Measurements from ENCODE around the gene GRK7.

Gene GRK7

DNA sequence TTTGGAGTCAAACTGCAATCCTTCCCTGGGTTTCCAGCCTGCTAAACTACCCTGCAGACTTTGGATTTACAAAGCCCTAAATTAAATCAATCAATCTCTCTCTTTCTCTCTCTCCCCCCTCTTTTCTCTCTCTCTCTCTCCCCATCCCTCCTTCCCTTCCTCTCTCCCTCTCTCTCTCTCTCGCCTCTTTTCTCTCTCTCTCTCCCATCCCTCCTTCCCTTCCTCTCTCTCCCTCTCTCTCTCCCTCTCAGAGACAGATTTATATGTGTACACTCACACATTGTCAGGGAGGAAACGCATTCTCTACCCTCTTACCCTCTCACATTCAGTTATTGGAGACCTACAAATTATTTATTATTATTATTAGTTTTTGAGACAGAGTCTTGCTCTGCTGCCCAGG lies 47.0 kb downstream of the GRK7 start:
- DNase-seq (ENCODE audit: insufficient read length, low spot score), result no peak
- no peak for FAIRE-seq
- TF ChIP-seq TAF1 (IDR thresholded peaks at IDR 0.05; ENCODE audit: low read depth, low read length) (no peak), POU2F2 (IDR thresholded peaks at IDR 0.05; ENCODE audit: low read depth, low read length) (no peak), SPI1 (IDR thresholded peaks at IDR 0.05; ENCODE audit: low read depth, low read length) (no peak), POLR2A (IDR thresholded peaks at IDR 0.05; ENCODE audit: low read depth, low read length) (no peak), POLR2AphosphoS5 (IDR thresholded peaks at IDR 0.05; ENCODE audit: low read depth, low read length) (no peak), PAX5 (IDR thresholded peaks at IDR 0.05; ENCODE audit: insufficient read depth, low read length, severe bottlenecking) (no peak)

- DNase-seq (ENCODE audit: insufficient read length, low spot score) (no peak), FAIRE-seq (no peak)
- TF ChIP-seq POLR2AphosphoS5 (IDR thresholded peaks at IDR 0.05; ENCODE audit: low read depth, low read length) (no peak), POU2F2 (IDR thresholded peaks at IDR 0.05; ENCODE audit: low read depth, low read length) (no peak), TAF1 (IDR thresholded peaks at IDR 0.05; ENCODE audit: low read depth, low read length) (no peak), SPI1 (IDR thresholded peaks at IDR 0.05; ENCODE audit: low read depth, low read length) (no peak), PAX5 (IDR thresholded peaks at IDR 0.05; ENCODE audit: insufficient read depth, low read length, severe bottlenecking) (no peak), POLR2A (IDR thresholded peaks at IDR 0.05; ENCODE audit: low read depth, low read length) (no peak)
Measured at GRCh38 chr3:141811348-141811747, 48.1 kb downstream of the GRK7 start.

GRCh38 chr3:141812084-141812483 lies 48.9 kb downstream of the GRK7 start:
- FAIRE-seq (no peak), DNase-seq (ENCODE audit: insufficient read length, low spot score) (no peak)
- TF ChIP-seq POLR2A (IDR thresholded peaks at IDR 0.05; ENCODE audit: low read depth, low read length), result no peak
- no peak for TF ChIP-seq PAX5 (IDR thresholded peaks at IDR 0.05; ENCODE audit: insufficient read depth, low read length, severe bottlenecking)
- TF ChIP-seq POLR2AphosphoS5 (IDR thresholded peaks at IDR 0.05; ENCODE audit: low read depth, low read length), result no peak
- no peak for TF ChIP-seq SPI1 (IDR thresholded peaks at IDR 0.05; ENCODE audit: low read depth, low read length)
- no peak for TF ChIP-seq POU2F2 (IDR thresholded peaks at IDR 0.05; ENCODE audit: low read depth, low read length)
- no peak for TF ChIP-seq TAF1 (IDR thresholded peaks at IDR 0.05; ENCODE audit: low read depth, low read length)

- DNase-seq (ENCODE audit: insufficient read length, low spot score), result no peak
- TF ChIP-seq PAX5 (IDR thresholded peaks at IDR 0.05; ENCODE audit: insufficient read depth, low read length, severe bottlenecking) (no peak), TAF1 (IDR thresholded peaks at IDR 0.05; ENCODE audit: low read depth, low read length) (no peak), SPI1 (IDR thresholded peaks at IDR 0.05; ENCODE audit: low read depth, low read length) (no peak), POU2F2 (IDR thresholded peaks at IDR 0.05; ENCODE audit: low read depth, low read length) (no peak)
- no peak for FAIRE-seq
Measured at GRCh38 chr3:141812586-141812985, 49.4 kb downstream of the GRK7 start.
